Measurements from ENCODE around the gene ELMO2.

DNA sequence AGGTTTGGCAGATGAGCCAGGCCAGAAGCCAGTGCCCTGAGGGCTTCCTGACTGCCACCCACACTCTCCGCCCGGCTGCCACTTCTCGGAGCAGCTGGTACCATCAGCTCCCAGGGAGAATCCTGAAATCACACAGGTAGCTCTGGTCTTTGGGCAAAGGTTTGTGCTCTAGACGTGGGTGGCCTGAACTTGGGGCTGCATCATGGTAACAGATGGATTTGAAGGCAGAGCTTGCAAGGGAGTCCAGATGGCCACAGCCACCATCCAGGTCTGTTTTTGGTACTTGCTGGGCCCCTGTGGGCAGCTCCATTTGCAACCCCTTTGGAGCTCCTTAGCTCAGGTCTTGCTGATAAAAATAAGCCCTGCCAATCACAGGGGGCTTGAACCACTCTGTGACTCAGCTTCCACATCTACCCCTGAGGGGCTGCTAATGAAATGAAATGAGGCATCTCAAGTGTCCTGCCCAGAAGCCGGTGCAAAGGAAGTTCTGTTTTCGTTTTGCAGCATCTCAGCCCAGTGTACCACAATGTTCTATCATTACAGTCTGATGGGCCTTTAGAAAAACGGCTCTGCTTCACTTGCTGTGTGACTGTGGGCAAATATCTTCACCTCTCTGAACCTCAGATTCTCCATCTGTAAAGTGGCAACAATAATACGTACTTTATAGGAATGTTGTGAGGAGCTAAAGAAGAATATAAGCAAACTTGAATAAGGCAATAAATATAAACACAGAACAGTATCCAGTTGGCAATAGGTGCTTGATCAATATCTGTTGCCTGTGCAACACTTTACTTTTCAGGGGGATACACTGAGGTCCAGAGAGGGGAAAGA, 73.0 kb downstream of the ELMO2 start:
- TF ChIP-seq MAZ (IDR thresholded peaks at IDR 0.05; ENCODE audit: borderline replicate concordance, low read depth, low read length) = no peak
- TF ChIP-seq POLR2A (IDR thresholded peaks at IDR 0.05; ENCODE audit: low read depth, low read length) = no peak
- TF ChIP-seq, protein P1, sequence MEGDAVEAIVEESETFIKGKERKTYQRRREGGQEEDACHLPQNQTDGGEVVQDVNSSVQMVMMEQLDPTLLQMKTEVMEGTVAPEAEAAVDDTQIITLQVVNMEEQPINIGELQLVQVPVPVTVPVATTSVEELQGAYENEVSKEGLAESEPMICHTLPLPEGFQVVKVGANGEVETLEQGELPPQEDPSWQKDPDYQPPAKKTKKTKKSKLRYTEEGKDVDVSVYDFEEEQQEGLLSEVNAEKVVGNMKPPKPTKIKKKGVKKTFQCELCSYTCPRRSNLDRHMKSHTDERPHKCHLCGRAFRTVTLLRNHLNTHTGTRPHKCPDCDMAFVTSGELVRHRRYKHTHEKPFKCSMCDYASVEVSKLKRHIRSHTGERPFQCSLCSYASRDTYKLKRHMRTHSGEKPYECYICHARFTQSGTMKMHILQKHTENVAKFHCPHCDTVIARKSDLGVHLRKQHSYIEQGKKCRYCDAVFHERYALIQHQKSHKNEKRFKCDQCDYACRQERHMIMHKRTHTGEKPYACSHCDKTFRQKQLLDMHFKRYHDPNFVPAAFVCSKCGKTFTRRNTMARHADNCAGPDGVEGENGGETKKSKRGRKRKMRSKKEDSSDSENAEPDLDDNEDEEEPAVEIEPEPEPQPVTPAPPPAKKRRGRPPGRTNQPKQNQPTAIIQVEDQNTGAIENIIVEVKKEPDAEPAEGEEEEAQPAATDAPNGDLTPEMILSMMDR (conservative IDR thresholded peaks at IDR 0.05; ENCODE audit: low read depth, low read length) = no peak
- no peak for TF ChIP-seq MAFK (IDR thresholded peaks at IDR 0.05; ENCODE audit: low read depth, low read length)
- no peak for TF ChIP-seq RFX5 (IDR thresholded peaks at IDR 0.05; ENCODE audit: low read depth, low read length)
- TF ChIP-seq CHD1 (IDR thresholded peaks at IDR 0.05; ENCODE audit: low read depth, low read length) = no peak
- no peak for TF ChIP-seq MXI1 (IDR thresholded peaks at IDR 0.05; ENCODE audit: borderline replicate concordance, low read depth, low read length)
- TF ChIP-seq RCOR1 (IDR thresholded peaks at IDR 0.05; ENCODE audit: insufficient replicate concordance, low read length) = no peak
- TF ChIP-seq, protein P2, sequence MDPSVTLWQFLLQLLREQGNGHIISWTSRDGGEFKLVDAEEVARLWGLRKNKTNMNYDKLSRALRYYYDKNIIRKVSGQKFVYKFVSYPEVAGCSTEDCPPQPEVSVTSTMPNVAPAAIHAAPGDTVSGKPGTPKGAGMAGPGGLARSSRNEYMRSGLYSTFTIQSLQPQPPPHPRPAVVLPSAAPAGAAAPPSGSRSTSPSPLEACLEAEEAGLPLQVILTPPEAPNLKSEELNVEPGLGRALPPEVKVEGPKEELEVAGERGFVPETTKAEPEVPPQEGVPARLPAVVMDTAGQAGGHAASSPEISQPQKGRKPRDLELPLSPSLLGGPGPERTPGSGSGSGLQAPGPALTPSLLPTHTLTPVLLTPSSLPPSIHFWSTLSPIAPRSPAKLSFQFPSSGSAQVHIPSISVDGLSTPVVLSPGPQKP (IDR thresholded peaks at IDR 0.05; ENCODE audit: borderline replicate concordance, low read depth, low read length) = no peak
- TF ChIP-seq, protein P3, sequence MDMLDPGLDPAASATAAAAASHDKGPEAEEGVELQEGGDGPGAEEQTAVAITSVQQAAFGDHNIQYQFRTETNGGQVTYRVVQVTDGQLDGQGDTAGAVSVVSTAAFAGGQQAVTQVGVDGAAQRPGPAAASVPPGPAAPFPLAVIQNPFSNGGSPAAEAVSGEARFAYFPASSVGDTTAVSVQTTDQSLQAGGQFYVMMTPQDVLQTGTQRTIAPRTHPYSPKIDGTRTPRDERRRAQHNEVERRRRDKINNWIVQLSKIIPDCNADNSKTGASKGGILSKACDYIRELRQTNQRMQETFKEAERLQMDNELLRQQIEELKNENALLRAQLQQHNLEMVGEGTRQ (IDR thresholded peaks at IDR 0.05; ENCODE audit: low read depth, low read length) = no peak
- TF ChIP-seq FOS (IDR thresholded peaks at IDR 0.05; ENCODE audit: low read depth, low read length) = no peak
